Measurements from ENCODE around the gene NELL1.

DNA sequence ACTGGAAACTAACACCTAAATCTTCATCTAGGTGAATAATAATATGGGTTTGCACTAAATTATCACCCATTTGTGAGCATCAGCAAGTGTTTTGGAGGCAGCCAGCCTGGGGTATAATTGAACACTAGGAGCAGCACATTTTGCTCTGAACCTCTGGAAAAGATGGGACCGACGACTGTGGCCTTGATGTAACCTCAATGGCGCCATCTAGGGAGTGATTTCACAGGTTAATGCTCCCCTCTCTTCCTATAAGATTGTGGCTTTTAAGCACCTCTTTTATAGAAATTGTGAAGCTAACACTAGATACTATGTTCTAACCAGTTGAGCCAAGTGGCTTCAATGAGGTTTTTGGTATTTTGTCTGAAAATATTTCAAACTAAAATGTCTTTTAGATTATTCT is 203.7 kb downstream of the NELL1 start:
- TF ChIP-seq CTCF (IDR thresholded peaks at IDR 0.05) (no peak), EP300 (IDR thresholded peaks at IDR 0.05) (no peak), POLR2AphosphoS5 (IDR thresholded peaks at IDR 0.05) (no peak)
